ENCODE measurements around the gene FNBP1. TPM values are rescaled to one million over a fixed set of nuclear protein-coding genes. Genes with fewer than 3 reads are reported as not detected.
A peak's percentile ranks its signal among the peaks of the same experiment; 100 is the strongest.

The FNBP1 gene
- total and polyA plus RNA-seq, 2 donors (not counting 1 experiment from before 2014, with no cell fraction given) = 42.9 to 318 TPM

GRCh38 chr9:129884220-129885017 is 158.6 kb downstream of the FNBP1 start:
- H3K27ac Mint-ChIP-seq = peak overlapping the region; percentile 97
- peaks cover 0 to 5% (median 0%) of the 10 kb centered on the region in 3 donors for H3K9me3 ChIP-seq (ENCODE audit: control extremely low read depth in 1 of 3, control insufficient read depth in 2 of 3, insufficient read depth in 1 of 3, low read length in 2 of 3)
- H4K20me1 ChIP-seq (ENCODE audit: control insufficient read depth, insufficient read depth, low read length, poor library complexity, severe bottlenecking) = no peaks in the 10 kb centered on the region
- H3K4me1 Mint-ChIP-seq = peaks cover 58% of the 10 kb centered on the region
- peak overlapping the region; percentile 85 for H3K9ac ChIP-seq (ENCODE audit: low read length)
- no peaks in the 10 kb centered on the region for H3K9me3 Mint-ChIP-seq (ENCODE audit: insufficient read depth)
- H3K79me2 ChIP-seq (ENCODE audit: control insufficient read depth, insufficient read depth, low read length) = peaks cover 12% of the 10 kb centered on the region
- CTCF ChIA-PET = interaction anchor here (0.8 to 5.3 kb wide), 22 partner anchors 13 to 355 kb away, joined by 3 to 28 read pairs (median 4); partner anchors contain the start of genes C9orf78 and USP20
- intact Hi-C loops (cut with micrococcal nuclease) = loop anchor here (1.0 to 5.0 kb wide), 7 partner anchors 48 to 358 kb away; partner anchors contain the start of genes C9orf78, GPR107 and USP20
- peak overlapping the region; percentile 75 to 90 for H3K27ac ChIP-seq (ENCODE audit: low read length in 2 of 2)
- H3K27me3 Mint-ChIP-seq = no peaks in the 10 kb centered on the region
- peaks cover 0 to 29% of the 10 kb centered on the region in 2 experiments for H3K36me3 ChIP-seq (replicated peaks in 1 of 2; ENCODE audit: control extremely low read depth in 1 of 2, control insufficient read depth in 1 of 2, extremely low read depth in 1 of 2, insufficient read depth in 2 of 2, low read length in 1 of 2)
- peak overlapping the region; percentile 68 for H2AFZ ChIP-seq (ENCODE audit: insufficient read depth, low read depth, low read length, poor library complexity, severe bottlenecking)
- H3K4me1 ChIP-seq (ENCODE audit: control insufficient read depth in 2 of 2, insufficient read depth in 2 of 2, low read length in 2 of 2) = peaks cover 48 to 58% of the 10 kb centered on the region in 2 donors
- H3K27me3 ChIP-seq (replicated peaks in 1 of 4; ENCODE audit: control extremely low read depth in 1 of 4, control insufficient read depth in 3 of 4, insufficient read depth in 4 of 4, low read length in 3 of 4) = no peaks in the 10 kb centered on the region
- TF ChIP-seq EZH2 (IDR thresholded peaks at IDR 0.05; ENCODE audit: borderline replicate concordance, insufficient read depth, low read depth, low read length, poor library complexity, severe bottlenecking) (no peak), CTCF (IDR thresholded peaks at IDR 0.05) (peak; percentile 29)
- H3K4me2 ChIP-seq (replicated peaks; ENCODE audit: low read depth, low read length, poor library complexity, severe bottlenecking) = peak overlapping the region; percentile 99
- peak; percentile 95 for DNase-seq
- ATAC-seq (ENCODE audit: low read depth) = peak; percentile 57
- H3K4me3 ChIP-seq (ENCODE audit: control extremely low read depth in 1 of 5, extremely low read depth in 1 of 5, insufficient read depth in 1 of 5, low read depth in 2 of 5, low read length in 4 of 5) = peak overlapping the region; percentile 39 to 81 (median 65)
- peak overlapping the region; percentile 95 for H3K4me3 Mint-ChIP-seq
- POLR2A ChIA-PET = interaction anchor here (1.8 kb wide), 1 partner anchor 49 kb away, joined by 9 read pairs; the partner anchor contains the start of genes C9orf78 and USP20
- WGBS (ENCODE audit: insufficient coverage) = 4% methylated on average over 21 of the region's 24 CpGs

Measured in B cell (primary cell).